ENCODE results near the gene DIDO1.

Gene DIDO1

GRCh38 chr20:62894261-62894660 lies 32.0 kb downstream of the DIDO1 start:
- no peak for DNase-seq (ENCODE audit: low spot score)

- no peak for DNase-seq (ENCODE audit: low spot score)
Measured at GRCh38 chr20:62893700-62894099, 32.6 kb downstream of the DIDO1 start.

GRCh38 chr20:62892348-62893304 lies 33.7 kb downstream of the DIDO1 start:
- DNase-seq (ENCODE audit: low spot score), result no peak

- no peak for DNase-seq (ENCODE audit: low spot score)
Measured at GRCh38 chr20:62891111-62891510, 35.2 kb downstream of the DIDO1 start.

- DNase-seq (ENCODE audit: low spot score), result no peak
Measured at GRCh38 chr20:62890444-62890843, 35.9 kb downstream of the DIDO1 start.

- no peak for DNase-seq (ENCODE audit: low spot score)
Measured at GRCh38 chr20:62889871-62890270, 36.4 kb downstream of the DIDO1 start.

- DNase-seq (ENCODE audit: low spot score), result no peak
Measured at GRCh38 chr20:62889411-62889810, 36.9 kb downstream of the DIDO1 start.

GRCh38 chr20:62888910-62889309 lies 37.4 kb downstream of the DIDO1 start:
- no peak for DNase-seq (ENCODE audit: low spot score)

GRCh38 chr20:62888406-62888805 lies 37.9 kb downstream of the DIDO1 start:
- DNase-seq (ENCODE audit: low spot score), result no peak

- no peak for DNase-seq (ENCODE audit: low spot score)
Measured at GRCh38 chr20:62887860-62888239, 38.5 kb downstream of the DIDO1 start.

GRCh38 chr20:62887152-62887859 lies 39.0 kb downstream of the DIDO1 start:
- DNase-seq (ENCODE audit: low spot score), result no peak

- no peak for DNase-seq (ENCODE audit: low spot score)
Measured at GRCh38 chr20:62886709-62887058, 39.6 kb downstream of the DIDO1 start.

- DNase-seq (ENCODE audit: low spot score), result no peak
Measured at GRCh38 chr20:62885896-62886708, 40.2 kb downstream of the DIDO1 start.

GRCh38 chr20:62885046-62885895 lies 41.0 kb downstream of the DIDO1 start:
- DNase-seq (ENCODE audit: low spot score), result no peak

GRCh38 chr20:62884556-62884955 lies 41.7 kb downstream of the DIDO1 start:
- no peak for DNase-seq (ENCODE audit: low spot score)

GRCh38 chr20:62882426-62882825 lies 43.9 kb downstream of the DIDO1 start:
- no peak for DNase-seq (ENCODE audit: low spot score)

- DNase-seq (ENCODE audit: low spot score), result no peak
Measured at GRCh38 chr20:62881662-62882395, 44.5 kb downstream of the DIDO1 start.

GRCh38 chr20:62880935-62881661 lies 45.2 kb downstream of the DIDO1 start:
- no peak for DNase-seq (ENCODE audit: low spot score)

GRCh38 chr20:62880147-62880934 lies 46.0 kb downstream of the DIDO1 start:
- no peak for DNase-seq (ENCODE audit: low spot score)
